K562 (cell line): ENCODE data around the gene GLRA2. TPM values are rescaled to one million over a fixed set of nuclear protein-coding genes. Genes with fewer than 3 reads are reported as not detected.

Source experiments
- ATAC-seq: fragments of 200-7000 bp; cut with Tn5 transposase; 3 replicates; pipeline ENCODE4 v1.9.1; 2020; ENCODE audit warnings: moderate library complexity
- BruUV-seq: library from RNA; stranded (reverse); fragments of 400-500 nt; replicated peaks from 2 replicates; lab custom pipeline; 2021; lab: Mats Ljungman, UMichigan
- CTCF ChIA-PET: fragments of 300-600 bp; formaldehyde crosslinking; extraction: SDS; loops from one replicate; lab custom pipeline; 2021; ENCODE audit warnings: low intra/inter-chr PET ratio; lab: Yijun Ruan, JAX
- POLR2A ChIA-PET: fragments of 300-600, 350-650 bp; sonication (Branson Sonifier 250); formaldehyde crosslinking; extraction: SDS; loops from one replicate; lab custom pipeline; 2021; ENCODE audit warnings: antibody characterized with exemption, inconsistent platforms; lab: Yijun Ruan, JAX
- DNase-seq, 4 experiments: peaks; one replicate each; pipeline versions ENCODE4 v3.0.0 to v3.0.0-alpha.2; 2011 to 2018; ENCODE audit warnings: low spot score in 3 of 4, mixed read lengths in 3 of 4; ENCODE audit errors: extremely low read depth in 1 of 4
- FAIRE-seq: peaks from 2 replicates; lab custom pipeline; 2011; peaks lifted over from hg19 to GRCh38; lab: Jason Lieb, UNC
- H2AFZ ChIP-seq: 2 replicates; pipeline ENCODE4 v1.6.0; 2011; ENCODE audit warnings: low read depth, low read length, control low read depth, inconsistent platforms
- H3K27ac ChIP-seq: fragments of 200-600 bp; 3 replicates; pipeline ENCODE4 v1.8.0; 2011; ENCODE audit warnings: low read depth, mild to moderate bottlenecking, control low read depth, inconsistent platforms, low read length, moderate library complexity, mixed read lengths; ENCODE audit errors: extremely low read depth
- H3K27me3 ChIP-seq, 2 experiments: fragments of 300-600 bp in 1 of 2; 2 replicates in 1 of 2; 3 replicates in 1 of 2; pipeline versions ENCODE4 v1.6.0 to v1.8.0; 2011; ENCODE audit warnings: inconsistent platforms in 2 of 2, low read length in 2 of 2, mild to moderate bottlenecking in 1 of 2, mixed read lengths in 1 of 2, moderate library complexity in 1 of 2; ENCODE audit not compliant: control insufficient read depth in 2 of 2, insufficient read depth in 2 of 2
- H3K36me3 ChIP-seq: fragments of 300-600 bp; 3 replicates; pipeline ENCODE4 v1.8.0; 2011; ENCODE audit warnings: mild to moderate bottlenecking, low read length, inconsistent platforms; ENCODE audit not compliant: control insufficient read depth, insufficient read depth
- H3K4me1 ChIP-seq, 2 experiments: fragments of 200-600 bp in 1 of 2; replicated peaks in 1 of 2; 2 replicates in 1 of 2; 3 replicates in 1 of 2; pipeline versions ENCODE4 v1.5.1 to v1.8.0; 2011; ENCODE audit warnings: inconsistent platforms in 2 of 2, low read length in 2 of 2, mild to moderate bottlenecking in 1 of 2, mixed read lengths in 1 of 2, moderate library complexity in 1 of 2; ENCODE audit not compliant: control insufficient read depth in 2 of 2, insufficient read depth in 2 of 2
- H3K4me2 ChIP-seq: 2 replicates; pipeline ENCODE4 v1.6.1; 2011; ENCODE audit warnings: low read length, control low read depth, inconsistent platforms, mixed read lengths; ENCODE audit not compliant: insufficient read depth
- H3K4me3 ChIP-seq: fragments of 200-600 bp; sonication (generic), shearing (Covaris generic); 2 replicates; pipeline ENCODE4 v1.5.1; 2016; ENCODE audit warnings: control low read depth, inconsistent platforms
- H3K79me2 ChIP-seq: fragments of 200-600 bp; 3 replicates; pipeline ENCODE4 v1.8.0; 2011; ENCODE audit warnings: low read length, inconsistent platforms; ENCODE audit not compliant: control insufficient read depth, insufficient read depth
- H3K9ac ChIP-seq, 2 experiments: 2 replicates each; pipeline versions ENCODE4 v1.6.0 to v1.6.1; 2011; ENCODE audit warnings: low read depth in 2 of 2, low read length in 2 of 2, control low read depth in 1 of 2, inconsistent platforms in 1 of 2, mild to moderate bottlenecking in 1 of 2, mixed read lengths in 1 of 2; ENCODE audit not compliant: insufficient read depth in 1 of 2
- H3K9me1 ChIP-seq: one replicate; pipeline ENCODE4 v1.6.0; 2011; ENCODE audit warnings: inconsistent platforms, mild to moderate bottlenecking, low read length, moderate library complexity; ENCODE audit not compliant: control insufficient read depth, insufficient read depth
- H3K9me3 ChIP-seq: replicated peaks from 2 replicates; pipeline ENCODE4 v1.5.1; 2011; ENCODE audit warnings: low read depth, low read length, inconsistent platforms; ENCODE audit not compliant: control insufficient read depth, insufficient read depth
- H4K20me1 ChIP-seq: replicated peaks from 2 replicates; pipeline ENCODE4 v1.6.1; 2011; ENCODE audit warnings: low read length, inconsistent platforms, mixed read lengths; ENCODE audit not compliant: control insufficient read depth, insufficient read depth
- ADNP ChIP-seq: fragments of 200-800 bp; sonication (Bioruptor generic); IDR thresholded peaks from 2 replicates; pipeline ENCODE4 v1.6.1; 2016; ENCODE audit warnings: missing genetic modification characterization, missing compliant biosample characterization
- E4F1 ChIP-seq: fragments of 250-450 bp; sonication (Bioruptor Pico); IDR thresholded peaks from 2 replicates; pipeline ENCODE4 v1.5.0; 2021; ENCODE audit warnings: mild to moderate bottlenecking, borderline replicate concordance
- FUS ChIP-seq: fragments of 200-400 bp; formaldehyde crosslinking; optimal IDR thresholded peaks from 2 replicates; pipeline ENCODE3; 2017; ENCODE audit warnings: low read depth, low read length
- GTF2F1 ChIP-seq: IDR thresholded peaks from 2 replicates; pipeline ENCODE4 v1.6.1; 2011; ENCODE audit warnings: low read depth, low read length, improper control_type of control experiment
- HMGN3 ChIP-seq: IDR thresholded peaks from 2 replicates; pipeline ENCODE4 v1.6.1; 2011; ENCODE audit warnings: borderline replicate concordance, low read depth, mild to moderate bottlenecking, mixed read lengths, low read length; ENCODE audit not compliant: insufficient read length; ENCODE audit errors: extremely low read depth
- MAFF ChIP-seq: IDR thresholded peaks from 2 replicates; pipeline ENCODE4 v1.6.1; 2012; ENCODE audit warnings: low read length, improper control_type of control experiment
- NCOA4 ChIP-seq: fragments of 450-650 bp; IDR thresholded peaks from 2 replicates; pipeline ENCODE4 v1.6.1; 2018; ENCODE audit warnings: mild to moderate bottlenecking; ENCODE audit not compliant: partially characterized antibody
- SAFB2 ChIP-seq: fragments of 200-400 bp; formaldehyde crosslinking; IDR thresholded peaks from 2 replicates; pipeline ENCODE4 v1.6.1; 2018; ENCODE audit warnings: borderline replicate concordance, low read length, low read depth, moderate library complexity; ENCODE audit not compliant: severe bottlenecking
- SMAD4 ChIP-seq: fragments of 250-450 bp; sonication (Bioruptor Pico); conservative IDR thresholded peaks from 2 replicates; pipeline ENCODE4 v1.8.0; 2021; ENCODE audit warnings: inconsistent platforms, mild to moderate bottlenecking, moderate library complexity
- TAF15 ChIP-seq: fragments of 200-400 bp; formaldehyde crosslinking; IDR thresholded peaks from 2 replicates; pipeline ENCODE4 v1.6.1; 2017; ENCODE audit warnings: mild to moderate bottlenecking, low read depth, low read length, moderate library complexity
- TAF9B ChIP-seq: fragments of 450-650 bp; IDR thresholded peaks from 2 replicates; pipeline ENCODE4 v1.6.1; 2018; ENCODE audit warnings: mild to moderate bottlenecking; ENCODE audit not compliant: partially characterized antibody
- TRIM24 ChIP-seq, 2 experiments: fragments of 450-650 bp; IDR thresholded peaks; 2 replicates each; pipeline ENCODE4 v1.6.1; 2016
- YBX1 ChIP-seq: fragments of 450-650 bp; IDR thresholded peaks from 2 replicates; pipeline ENCODE4 v1.7.1; 2016; ENCODE audit warnings: mild to moderate bottlenecking
- ZFX ChIP-seq: sonication (generic); formaldehyde crosslinking; IDR thresholded peaks from 2 replicates; pipeline ENCODE4 v1.8.0; 2022; ENCODE audit warnings: mild to moderate bottlenecking, missing genetic modification reagents, moderate library complexity
- ZNF175 ChIP-seq: fragments of 200-800 bp; sonication (Bioruptor generic); IDR thresholded peaks from 2 replicates; pipeline ENCODE4 v1.6.1; 2016; ENCODE audit warnings: low read depth, mild to moderate bottlenecking, missing genetic modification characterization, missing compliant biosample characterization
- ZNF589 ChIP-seq: fragments of 200-800 bp; sonication (Bioruptor generic); IDR thresholded peaks from 2 replicates; pipeline ENCODE4 v1.6.1; 2016; ENCODE audit warnings: low read depth, missing genetic modification characterization, missing compliant biosample characterization
- ZNF766 ChIP-seq: fragments of 200-800 bp; sonication (Bioruptor generic); conservative IDR thresholded peaks from 2 replicates; pipeline ENCODE4 v1.6.1; 2016; ENCODE audit warnings: missing genetic modification characterization, missing compliant biosample characterization
- WGBS: fragments of 100-300 bp; shearing (Covaris generic); methylation state at CpG from one replicate; pipeline ENCODE4 v1.1.6; 2016; ENCODE audit warnings: low coverage, mixed read lengths; ENCODE audit not compliant: insufficient coverage; ENCODE audit errors: missing lambda C conversion rate; 5-methylcytosine and 5-hydroxymethylcytosine counted together
- in situ Hi-C: fragments of 300-500 bp; cut with MboI; formaldehyde crosslinking; loops from 4 replicates; pipeline ENCODE4 v1.15.0; 2018; ENCODE audit warnings: inconsistent platforms, mixed read lengths
- intact Hi-C: fragments of 100-400 bp; cut with micrococcal nuclease; formaldehyde crosslinking; loops from 2 replicates; pipeline ENCODE4 v1.14.2; 2022
- polyA plus RNA-seq, 8 experiments: library from polyadenylated mRNA; depleted of rRNA in 4 of 8; stranded (reverse) in 5 of 8; unstranded in 3 of 8; fragments of >200 nt; fragmentation: Nextera tagmentation in 2 of 8; fragmentation: Illumina TruSeq in 1 of 8; extraction: Ambion mirVana in 2 of 8; extraction: Trizol in 1 of 8; gene quantifications; 2 replicates each; pipeline versions ENCODE4 v1.2.1 to v1.2.3, GENCODE V29; 2011 to 2014; ENCODE audit warnings: inconsistent platforms in 1 of 8, missing spikeins in 1 of 8
- total RNA-seq, 7 experiments: library from RNA; depleted of rRNA in 6 of 7; stranded (reverse); fragments of >200 nt in 6 of 7; fragmentation: Illumina TruSeq in 2 of 7; extraction: Trizol in 2 of 7; gene quantifications; 2 replicates each; pipeline versions ENCODE4 v1.2.1 to v1.2.3, GENCODE V29; 2011 to 2021; ENCODE audit warnings: low replicate concordance in 1 of 7
- TF ChIP-seq, protein P1 (sequence below): fragments of 250-450 bp; sonication (Bioruptor Pico); IDR thresholded peaks from 2 replicates; pipeline ENCODE4 v1.5.0; 2021
- TF ChIP-seq, protein P2 (sequence below): fragments of 450-650 bp; IDR thresholded peaks from one replicate; pipeline ENCODE4 v1.6.1; 2018; ENCODE audit warnings: mild to moderate bottlenecking, moderate library complexity; ENCODE audit not compliant: partially characterized antibody

Gene GLRA2
- total and polyA plus RNA-seq, 9 of the 15 experiments (the other 6 are each of a cell fraction or from before 2014, with no cell fraction given) = not detected

DNA sequence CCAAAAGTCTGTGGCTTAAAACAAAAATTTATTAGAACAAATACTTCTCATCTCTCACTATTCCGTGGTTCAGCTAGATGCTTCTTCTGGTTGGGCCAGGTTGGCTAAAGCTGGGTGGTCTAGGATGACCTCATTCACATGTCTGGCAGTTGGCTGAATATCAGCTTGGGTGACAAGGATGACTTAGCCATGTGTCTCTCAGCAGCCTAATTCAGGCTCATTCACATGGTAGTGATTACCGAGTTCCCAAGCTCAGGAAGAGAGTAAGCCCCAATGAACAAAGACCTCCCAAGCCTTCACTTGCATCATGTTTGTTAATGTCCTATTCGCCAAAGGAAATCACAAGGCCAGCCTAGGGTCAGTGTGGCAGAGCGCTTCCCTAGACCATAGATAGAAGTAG is 224.1 kb downstream of the GLRA2 start:
- no peaks in the 10 kb centered on the region for H3K9me3 ChIP-seq
- no peak overlapping the region for H3K27ac ChIP-seq
- CTCF ChIA-PET = no interaction called here
- H4K20me1 ChIP-seq = no peaks in the 10 kb centered on the region
- H3K27me3 ChIP-seq = no peaks in the 10 kb centered on the region
- in situ Hi-C loops = no loop called here
- H2AFZ ChIP-seq = no peak overlapping the region
- FAIRE-seq (no peak), ATAC-seq (no peak), DNase-seq (no peak)
- no peaks in the 10 kb centered on the region for H3K79me2 ChIP-seq
- no peak overlapping the region for H3K4me2 ChIP-seq
- BruUV-seq = no TSS peak
- no peaks in the 10 kb centered on the region for H3K36me3 ChIP-seq
- H3K9me1 ChIP-seq = no peaks in the 10 kb centered on the region
- POLR2A ChIA-PET = no interaction called here
- WGBS = 3% methylated on average over 4 of the region's 4 CpGs
- H3K4me3 ChIP-seq = no peak overlapping the region
- H3K4me1 ChIP-seq = no peaks in the 10 kb centered on the region
- no peak overlapping the region for H3K9ac ChIP-seq
- intact Hi-C loops = no loop called here
- TF ChIP-seq ADNP (tag) (no peak), TAF15 (no peak), NCOA4 (no peak), SMAD4 (CRISPR knock-in tag) (no peak), GTF2F1 (no peak), ZFX (CRISPR knock-in tag) (no peak), SAFB2 (no peak), TAF9B (no peak), YBX1 (no peak), HMGN3 (no peak), ZNF766 (CRISPR knock-in tag) (no peak), FUS (no peak), TRIM24 (IDR thresholded peaks at IDR 0.05) (no peak), MAFF (no peak), ZNF175 (CRISPR knock-in tag) (no peak), E4F1 (CRISPR knock-in tag) (no peak), ZNF589 (no peak)
- TF ChIP-seq, protein P1, sequence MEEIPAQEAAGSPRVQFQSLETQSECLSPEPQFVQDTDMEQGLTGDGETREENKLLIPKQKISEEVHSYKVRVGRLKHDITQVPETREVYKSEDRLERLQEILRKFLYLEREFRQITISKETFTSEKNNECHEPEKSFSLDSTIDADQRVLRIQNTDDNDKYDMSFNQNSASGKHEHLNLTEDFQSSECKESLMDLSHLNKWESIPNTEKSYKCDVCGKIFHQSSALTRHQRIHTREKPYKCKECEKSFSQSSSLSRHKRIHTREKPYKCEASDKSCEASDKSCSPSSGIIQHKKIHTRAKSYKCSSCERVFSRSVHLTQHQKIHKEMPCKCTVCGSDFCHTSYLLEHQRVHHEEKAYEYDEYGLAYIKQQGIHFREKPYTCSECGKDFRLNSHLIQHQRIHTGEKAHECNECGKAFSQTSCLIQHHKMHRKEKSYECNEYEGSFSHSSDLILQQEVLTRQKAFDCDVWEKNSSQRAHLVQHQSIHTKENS (CRISPR knock-in tag) = no peak
- TF ChIP-seq, protein P2, sequence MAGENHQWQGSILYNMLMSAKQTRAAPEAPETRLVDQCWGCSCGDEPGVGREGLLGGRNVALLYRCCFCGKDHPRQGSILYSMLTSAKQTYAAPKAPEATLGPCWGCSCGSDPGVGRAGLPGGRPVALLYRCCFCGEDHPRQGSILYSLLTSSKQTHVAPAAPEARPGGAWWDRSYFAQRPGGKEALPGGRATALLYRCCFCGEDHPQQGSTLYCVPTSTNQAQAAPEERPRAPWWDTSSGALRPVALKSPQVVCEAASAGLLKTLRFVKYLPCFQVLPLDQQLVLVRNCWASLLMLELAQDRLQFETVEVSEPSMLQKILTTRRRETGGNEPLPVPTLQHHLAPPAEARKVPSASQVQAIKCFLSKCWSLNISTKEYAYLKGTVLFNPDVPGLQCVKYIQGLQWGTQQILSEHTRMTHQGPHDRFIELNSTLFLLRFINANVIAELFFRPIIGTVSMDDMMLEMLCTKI = no peak
